ENCODE results near the gene VRTN. TPM values are rescaled to one million over a fixed set of nuclear protein-coding genes. Genes with fewer than 3 reads are reported as not detected.

VRTN gene
- total RNA-seq, 1 experiment from 2014 or later = not detected

- no peak for TF ChIP-seq CTCF (IDR thresholded peaks at IDR 0.05; ENCODE audit: unreplicated experiment)
- no peaks in the 10 kb centered on the region for H3K36me3 Mint-ChIP-seq (ENCODE audit: insufficient read depth, unreplicated experiment)
- no peak overlapping the region for H3K4me3 Mint-ChIP-seq (ENCODE audit: unreplicated experiment)
- BruUV-seq (replicated peaks) = no TSS peak
- intact Hi-C loops (cut with micrococcal nuclease) = no loop called here
- no peak for DNase-seq (ENCODE audit: unreplicated experiment)
- H3K27me3 Mint-ChIP-seq (ENCODE audit: insufficient read depth, unreplicated experiment) = peaks cover 48% of the 10 kb centered on the region
- ChIA-PET CTCF (no interaction called here), POLR2A (no interaction called here)
- H3K27ac Mint-ChIP-seq (ENCODE audit: low read depth, unreplicated experiment) = no peak overlapping the region
- H3K9me3 Mint-ChIP-seq (ENCODE audit: unreplicated experiment) = no peaks in the 10 kb centered on the region
- H3K4me1 Mint-ChIP-seq (ENCODE audit: insufficient read depth, unreplicated experiment) = peaks cover 4% of the 10 kb centered on the region
Measured at GRCh38 chr14:74403619-74404417, 55.5 kb downstream of the VRTN start.

GRCh38 chr14:74404435-74404834, 56.2 kb downstream of the VRTN start:
- intact Hi-C loops (cut with micrococcal nuclease) = no loop called here
- Mint-ChIP-seq H3K9me3 (ENCODE audit: unreplicated experiment) (no peaks in the 10 kb centered on the region), H3K4me3 (ENCODE audit: unreplicated experiment) (no peak overlapping the region), H3K27ac (ENCODE audit: low read depth, unreplicated experiment) (no peak overlapping the region), H3K4me1 (ENCODE audit: insufficient read depth, unreplicated experiment) (peaks cover 4% of the 10 kb centered on the region), H3K36me3 (ENCODE audit: insufficient read depth, unreplicated experiment) (no peaks in the 10 kb centered on the region), H3K27me3 (ENCODE audit: insufficient read depth, unreplicated experiment) (peaks cover 43% of the 10 kb centered on the region)
- BruUV-seq (replicated peaks) = no TSS peak
- TF ChIP-seq CTCF (IDR thresholded peaks at IDR 0.05; ENCODE audit: unreplicated experiment) = no peak
- DNase-seq (ENCODE audit: unreplicated experiment) = no peak
- POLR2A ChIA-PET = interaction anchor here (0.5 kb wide), 1 partner anchor 677 kb away, joined by 3 read pairs; no protein-coding TSS in a partner anchor
- CTCF ChIA-PET = no interaction called here

GRCh38 chr14:74405663-74406062, 57.4 kb downstream of the VRTN start:
- Mint-ChIP-seq H3K4me1 (ENCODE audit: insufficient read depth, unreplicated experiment) (peaks cover 4% of the 10 kb centered on the region), H3K9me3 (ENCODE audit: unreplicated experiment) (no peaks in the 10 kb centered on the region), H3K36me3 (ENCODE audit: insufficient read depth, unreplicated experiment) (no peaks in the 10 kb centered on the region), H3K27ac (ENCODE audit: low read depth, unreplicated experiment) (no peak overlapping the region), H3K4me3 (ENCODE audit: unreplicated experiment) (no peak overlapping the region), H3K27me3 (ENCODE audit: insufficient read depth, unreplicated experiment) (peaks cover 43% of the 10 kb centered on the region)
- no peak for DNase-seq (ENCODE audit: unreplicated experiment)
- ChIA-PET POLR2A (interaction anchor here (0.6 kb wide), 1 partner anchor 23 kb away, joined by 3 read pairs; no protein-coding TSS in a partner anchor), CTCF (no interaction called here)
- BruUV-seq (replicated peaks) = no TSS peak
- TF ChIP-seq CTCF (IDR thresholded peaks at IDR 0.05; ENCODE audit: unreplicated experiment) = no peak
- intact Hi-C loops (cut with micrococcal nuclease) = no loop called here

- H3K4me1 Mint-ChIP-seq (ENCODE audit: insufficient read depth, unreplicated experiment) = no peaks in the 10 kb centered on the region
- intact Hi-C loops (cut with micrococcal nuclease) = no loop called here
- no peak for TF ChIP-seq CTCF (IDR thresholded peaks at IDR 0.05; ENCODE audit: unreplicated experiment)
- no peak overlapping the region for H3K4me3 Mint-ChIP-seq (ENCODE audit: unreplicated experiment)
- H3K27ac Mint-ChIP-seq (ENCODE audit: low read depth, unreplicated experiment) = no peak overlapping the region
- POLR2A ChIA-PET = no interaction called here
- no TSS peak for BruUV-seq (replicated peaks)
- peaks cover 52% of the 10 kb centered on the region for H3K27me3 Mint-ChIP-seq (ENCODE audit: insufficient read depth, unreplicated experiment)
- DNase-seq (ENCODE audit: unreplicated experiment) = no peak
- H3K9me3 Mint-ChIP-seq (ENCODE audit: unreplicated experiment) = no peaks in the 10 kb centered on the region
- CTCF ChIA-PET = no interaction called here
- H3K36me3 Mint-ChIP-seq (ENCODE audit: insufficient read depth, unreplicated experiment) = no peaks in the 10 kb centered on the region
Measured at GRCh38 chr14:74407021-74407800, 58.9 kb downstream of the VRTN start.
